NK-92 (cell line): Measurements from ENCODE around the gene PSMD9.
A peak's percentile ranks its signal among the peaks of the same experiment; 100 is the strongest.
"Not testable (repeated sequence)": the region's sequence is repeated elsewhere in the genome, so short reads cannot be mapped to it uniquely, and the experiment has no call there.

ENCODE experiments used
- DNase-seq: peaks from one replicate; lab custom pipeline; 2025; ENCODE audit not compliant: unreplicated experiment; lab: John Stamatoyannopoulos, UW

The PSMD9 gene

DNA sequence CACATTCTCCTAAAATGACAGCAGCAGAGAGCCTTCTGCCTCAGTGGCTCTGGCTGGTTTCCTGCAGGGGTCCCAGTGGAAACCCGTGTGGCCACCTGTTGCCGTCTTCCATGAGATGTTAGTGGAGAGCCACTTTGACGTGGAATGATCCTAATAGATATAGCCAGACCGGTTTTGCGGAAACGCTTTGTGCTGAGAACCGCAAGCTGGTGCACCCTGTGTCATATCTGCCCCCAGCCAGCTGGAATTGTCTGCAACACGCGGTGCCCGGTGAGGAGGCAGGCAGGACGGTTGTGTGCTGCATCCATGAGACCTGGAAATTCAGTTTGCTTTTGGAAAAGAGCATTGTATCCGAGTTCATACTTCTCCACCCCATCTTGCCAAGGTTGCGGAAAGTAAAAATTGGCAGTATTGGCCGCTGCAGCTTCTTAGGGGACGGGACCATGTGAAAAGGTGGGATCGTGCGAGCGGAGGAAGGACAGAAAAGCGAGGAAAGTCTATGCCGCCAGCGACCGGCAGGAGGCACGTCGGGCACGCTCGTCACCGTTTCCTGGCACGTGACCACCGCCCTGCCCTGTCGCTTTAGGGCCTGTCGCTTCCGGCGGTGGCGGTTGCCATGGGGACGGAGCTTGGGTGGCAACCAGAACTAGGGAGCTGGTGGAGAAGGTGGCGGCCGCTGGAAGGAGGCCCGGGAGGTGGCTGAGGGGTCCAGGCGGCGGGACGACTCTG, 29.5 kb downstream of the PSMD9 start, which contains the start of gene CFAP251:
TSS of gene CFAP251 (plus strand) at position 643 of the 729 bp plus-strand sequence. CDS start 2,714 bp downstream, outside the sequence.
- DNase-seq: peak; percentile 75

GRCh38 chr12:121918679-121919038, 30.1 kb downstream of the PSMD9 start:
- DNase-seq: no peak

DNA sequence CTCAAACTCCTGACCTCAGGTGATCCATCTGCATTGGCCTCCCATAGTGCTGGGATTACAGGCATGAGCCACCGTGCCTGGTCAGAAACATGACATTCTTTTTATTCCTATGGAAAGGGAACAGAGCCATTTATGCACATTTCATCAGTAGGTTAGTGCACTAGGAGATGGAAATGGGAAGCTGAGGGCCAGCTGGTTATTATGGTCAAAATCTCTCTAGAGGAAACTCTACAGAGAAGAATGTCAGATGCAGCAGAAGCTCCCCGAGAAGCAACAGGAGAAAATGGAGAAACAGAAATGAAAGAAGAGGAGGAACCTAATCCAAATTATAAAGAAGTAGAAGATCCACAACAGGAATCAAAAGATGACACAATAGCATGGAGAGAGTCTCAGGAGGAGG, 32.5 kb downstream of the PSMD9 start:
- DNase-seq: no peak

GRCh38 chr12:121925358-121925695, 36.7 kb downstream of the PSMD9 start:
- no peak for DNase-seq

DNA sequence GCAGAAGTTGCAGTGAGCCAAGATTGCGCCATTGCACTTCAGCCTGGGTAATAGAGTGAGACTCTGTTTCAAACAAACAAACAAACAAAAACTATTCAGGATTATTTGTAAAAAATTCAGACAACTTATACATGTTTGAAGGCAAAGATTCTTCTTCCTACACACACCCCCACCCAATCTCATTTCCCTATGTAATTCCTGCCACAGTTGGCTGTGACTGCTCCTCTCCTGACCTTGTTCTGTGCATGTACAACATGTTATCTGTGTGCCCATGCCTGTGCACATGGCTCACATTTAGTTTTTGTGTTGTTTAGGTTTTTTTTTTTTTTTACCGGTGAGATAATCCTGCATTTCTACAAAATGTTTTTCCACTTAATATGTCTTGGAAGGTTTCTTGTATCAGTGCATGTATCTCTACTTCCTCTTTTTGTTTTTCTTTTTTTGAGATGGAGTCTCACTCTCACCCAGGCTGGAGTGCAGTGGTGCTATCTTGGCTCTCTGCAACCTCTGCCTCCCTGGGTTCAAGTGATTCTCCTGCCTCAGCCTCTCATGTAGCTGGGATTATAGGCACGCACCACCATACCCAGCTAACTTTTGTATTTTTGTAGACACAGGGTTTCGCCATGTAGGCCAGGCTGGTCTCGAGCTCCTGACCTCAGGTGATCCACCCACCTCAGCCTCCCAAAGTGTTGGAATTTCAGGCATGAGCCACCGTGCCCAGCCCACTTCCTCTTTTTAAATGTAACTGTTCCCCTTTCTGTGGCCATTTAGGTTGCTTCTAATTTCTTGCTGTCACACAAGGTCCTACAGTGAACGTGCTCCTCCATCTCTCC, 38.5 kb downstream of the PSMD9 start:
- DNase-seq: no peak

GRCh38 chr12:121927813-121928212, 39.2 kb downstream of the PSMD9 start:
- DNase-seq: no peak

- not testable (repeated sequence) for DNase-seq
Observed at GRCh38 chr12:121929545-121929944, 41.0 kb downstream of the PSMD9 start.

GRCh38 chr12:121930862-121931261, 42.3 kb downstream of the PSMD9 start:
- no peak for DNase-seq

- DNase-seq: no peak
Observed at GRCh38 chr12:121932176-121932536, 43.6 kb downstream of the PSMD9 start.

- no peak for DNase-seq
Observed at GRCh38 chr12:121932914-121933521, 44.4 kb downstream of the PSMD9 start.

- DNase-seq: no peak
Observed at GRCh38 chr12:121933522-121934308, 45.1 kb downstream of the PSMD9 start.

DNA sequence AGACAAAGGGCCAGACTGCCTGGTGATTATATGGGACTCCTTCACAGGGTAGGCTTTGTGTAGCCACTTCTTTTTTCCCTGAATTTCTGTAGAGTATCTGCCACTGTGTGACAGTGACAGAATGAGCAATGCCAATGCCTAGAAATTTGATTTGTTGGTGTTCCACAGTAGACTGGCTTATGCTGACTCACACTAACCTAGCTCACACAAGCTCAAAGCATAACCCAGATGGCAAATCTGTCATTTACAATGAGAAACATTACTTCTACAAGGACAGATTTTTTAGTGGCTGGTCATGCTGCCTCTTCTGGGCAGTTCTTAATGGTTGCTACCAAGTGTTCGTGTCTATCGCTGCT, 45.7 kb downstream of the PSMD9 start:
- no peak for DNase-seq

- DNase-seq: no peak
Observed at GRCh38 chr12:121937654-121938053, 49.1 kb downstream of the PSMD9 start.

DNA sequence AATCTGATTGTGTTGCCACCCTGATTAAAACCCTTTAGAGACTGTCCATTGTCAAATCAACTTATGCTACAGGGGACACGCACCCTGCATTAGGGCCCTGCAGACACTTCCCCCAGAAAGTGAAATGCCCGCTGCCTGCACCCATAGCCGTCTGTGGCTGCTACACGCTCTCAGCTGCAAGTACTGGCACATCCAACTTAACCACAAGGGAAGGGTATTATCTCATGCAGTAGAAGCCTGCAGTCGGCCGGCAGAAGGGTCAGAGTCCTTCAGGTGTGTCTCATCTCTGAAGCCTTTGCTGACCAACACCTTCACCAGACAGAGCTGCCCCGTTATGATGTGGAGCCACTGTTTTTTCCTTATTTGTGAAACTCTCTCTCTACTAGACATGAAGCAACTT, 50.6 kb downstream of the PSMD9 start:
- no peak for DNase-seq

DNA sequence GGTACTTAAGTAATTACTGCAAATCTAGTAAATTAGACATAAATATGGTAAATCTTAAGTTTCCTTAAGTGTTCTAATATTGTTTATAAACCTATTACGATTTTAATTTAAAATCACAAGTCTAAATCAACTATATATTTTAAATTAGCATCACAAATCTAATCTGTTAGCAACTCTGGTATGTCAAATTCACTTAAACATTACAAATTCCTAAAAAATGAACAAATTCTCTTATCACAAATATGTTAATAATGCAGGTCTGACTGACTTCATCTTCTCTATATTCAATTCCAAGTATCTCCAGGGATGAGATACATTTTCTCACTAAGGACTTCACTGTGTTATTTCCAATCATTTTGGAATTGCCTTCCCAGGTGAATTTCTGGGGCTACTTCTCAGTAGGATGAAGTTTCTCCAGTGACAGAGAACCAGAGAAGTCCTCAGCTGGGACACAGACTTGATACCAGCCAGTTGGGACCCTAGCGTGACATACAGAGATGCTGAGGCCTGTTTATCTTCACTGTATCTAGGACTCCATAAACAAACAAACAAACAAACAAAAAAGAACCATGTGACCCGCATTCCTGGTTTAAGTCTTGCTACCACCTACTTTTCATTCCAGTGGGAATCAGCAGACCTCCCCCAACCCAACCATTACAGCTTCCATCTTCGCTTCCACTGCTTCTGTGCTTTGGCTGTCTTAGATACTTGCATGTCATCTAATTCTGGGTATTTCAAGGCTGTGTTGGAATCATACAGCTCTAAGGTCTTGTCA, 51.6 kb downstream of the PSMD9 start:
- DNase-seq: no peak

- no peak for DNase-seq
Observed at GRCh38 chr12:121942145-121942718, 53.6 kb downstream of the PSMD9 start.

GRCh38 chr12:121943926-121944325, 55.3 kb downstream of the PSMD9 start:
- no peak for DNase-seq

DNA sequence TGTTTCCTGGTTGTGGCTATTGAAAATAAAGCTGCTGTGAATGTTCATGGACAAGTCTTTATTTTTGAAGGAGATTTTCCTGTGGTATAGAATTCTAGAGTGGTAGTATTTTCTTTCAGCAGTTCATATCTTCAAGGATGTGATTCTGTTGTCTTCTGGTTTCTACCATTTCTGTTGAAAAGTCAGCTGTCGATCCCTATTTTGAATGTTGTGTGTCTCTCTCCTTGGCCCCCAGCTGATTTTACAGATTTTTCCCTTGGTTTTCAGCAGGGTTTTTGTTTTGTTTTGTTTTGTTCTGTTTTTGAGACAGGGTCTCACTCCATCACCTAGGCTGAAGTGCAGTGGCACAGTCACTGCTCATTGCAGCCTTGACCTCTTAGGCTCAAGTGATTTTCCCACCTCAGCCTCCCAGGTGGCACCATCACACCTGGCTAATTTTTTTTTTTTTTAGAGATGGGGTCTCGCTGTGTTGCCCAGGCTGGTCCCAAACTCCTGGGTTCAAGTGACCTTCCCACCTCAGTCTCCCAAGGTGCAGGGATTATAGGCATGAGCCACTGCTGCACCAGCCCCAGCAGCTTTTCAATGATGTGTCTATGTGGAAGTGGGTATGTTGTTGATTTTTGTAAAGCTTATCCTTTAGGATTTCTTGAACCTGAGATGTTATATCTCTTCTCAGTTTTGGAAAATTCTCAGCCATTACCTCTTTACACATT, 57.9 kb downstream of the PSMD9 start:
- no peak for DNase-seq

DNA sequence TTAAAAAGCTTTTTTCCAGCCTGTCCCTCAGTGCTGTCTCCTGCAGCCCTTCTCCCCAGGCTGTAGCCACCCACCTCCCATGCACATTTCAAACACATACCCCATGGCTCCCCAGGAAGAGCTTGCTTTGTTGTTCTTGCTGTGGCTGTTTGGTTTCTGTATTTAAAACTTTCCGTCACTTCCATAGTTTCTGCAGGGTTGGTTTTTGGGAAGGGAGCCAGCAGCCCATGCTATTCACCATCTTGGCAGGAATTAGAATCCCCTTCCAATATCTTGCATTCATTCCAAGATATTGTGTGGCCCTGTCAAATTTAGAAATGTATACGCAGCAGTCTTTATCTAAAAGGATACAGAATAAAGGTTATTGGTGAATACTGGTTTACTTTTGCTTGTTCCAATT, 59.4 kb downstream of the PSMD9 start:
- DNase-seq: no peak
